Keratinocyte (primary cell): Measurements from ENCODE around the gene CDON. TPM values are rescaled to one million over a fixed set of nuclear protein-coding genes. Genes with fewer than 3 reads are reported as not detected.

Experiments used
- DNase-seq: peaks from one replicate; pipeline ENCODE4 v3.0.0-alpha.2; 2011; ENCODE audit warnings: low read depth, missing footprints, low spot score
- FAIRE-seq: peaks from 2 replicates; lab custom pipeline; 2011; peaks lifted over from hg19 to GRCh38; lab: Jason Lieb, UNC
- H2AFZ ChIP-seq: 2 replicates; pipeline ENCODE4 v1.6.0; 2012; ENCODE audit warnings: low read length, control low read depth, inconsistent platforms; ENCODE audit not compliant: control insufficient read depth
- H3K27ac ChIP-seq: 2 replicates; pipeline ENCODE4 v1.5.1; 2011; ENCODE audit warnings: low read length; ENCODE audit not compliant: control insufficient read depth, insufficient read depth
- H3K27me3 ChIP-seq: 3 replicates; pipeline ENCODE4 v1.6.0; 2011; ENCODE audit warnings: low read length; ENCODE audit not compliant: control insufficient read depth, insufficient read depth; ENCODE audit errors: extremely low read depth
- H3K36me3 ChIP-seq, 2 experiments: 2 replicates in 1 of 2; 3 replicates in 1 of 2; pipeline ENCODE4 v1.5.1; 2011; ENCODE audit warnings: low read length in 2 of 2, mild to moderate bottlenecking in 1 of 2; ENCODE audit not compliant: control insufficient read depth in 2 of 2, insufficient read depth in 2 of 2; ENCODE audit errors: extremely low read depth in 1 of 2
- H3K4me1 ChIP-seq: 3 replicates; pipeline ENCODE4 v1.5.1; 2011; ENCODE audit warnings: low read length; ENCODE audit not compliant: control insufficient read depth, insufficient read depth; ENCODE audit errors: extremely low read depth
- H3K4me2 ChIP-seq: 3 replicates; pipeline ENCODE4 v1.6.0; 2011; ENCODE audit warnings: low read depth, low read length; ENCODE audit not compliant: control insufficient read depth, insufficient read depth; ENCODE audit errors: extremely low read depth
- H3K4me3 ChIP-seq, 3 experiments: fragments of 200-600 bp in 1 of 3; sonication (generic) in 1 of 3; 2 replicates in 2 of 3; 3 replicates in 1 of 3; pipeline ENCODE4 v1.5.1; 2011 to 2016; ENCODE audit warnings: low read length in 3 of 3, mild to moderate bottlenecking in 3 of 3, control low read depth in 2 of 3, inconsistent platforms in 1 of 3, low read depth in 1 of 3, mixed read lengths in 1 of 3, mixed run types in 1 of 3, moderate library complexity in 1 of 3; ENCODE audit not compliant: control insufficient read depth in 2 of 3, insufficient read depth in 2 of 3; ENCODE audit errors: extremely low read depth in 1 of 3
- H3K79me2 ChIP-seq: 2 replicates; pipeline ENCODE4 v1.6.0; 2012; ENCODE audit warnings: low read length; ENCODE audit not compliant: control insufficient read depth, insufficient read depth
- H3K9ac ChIP-seq: 3 replicates; pipeline ENCODE4 v1.6.0; 2011; ENCODE audit warnings: low read length; ENCODE audit not compliant: control insufficient read depth, insufficient read depth; ENCODE audit errors: extremely low read depth
- H3K9me1 ChIP-seq: 3 replicates; pipeline ENCODE4 v1.6.0; 2011; ENCODE audit warnings: low read length; ENCODE audit not compliant: control insufficient read depth, insufficient read depth; ENCODE audit errors: extremely low read depth
- H3K9me3 ChIP-seq: 2 replicates; pipeline ENCODE4 v1.5.1; 2012; ENCODE audit warnings: low read depth, low read length; ENCODE audit not compliant: control insufficient read depth
- H4K20me1 ChIP-seq: 3 replicates; pipeline ENCODE4 v1.6.0; 2011; ENCODE audit warnings: low read length; ENCODE audit not compliant: control insufficient read depth, insufficient read depth; ENCODE audit errors: extremely low read depth
- EZH2 ChIP-seq: IDR thresholded peaks from one replicate; pipeline ENCODE4 v1.6.1; 2012; ENCODE audit warnings: inconsistent platforms, mild to moderate bottlenecking, low read length, moderate library complexity
- dilution Hi-C: fragments of 300-500 bp; cut with MboI; formaldehyde crosslinking; loops from one replicate; pipeline ENCODE4 v1.7.0; 2020; ENCODE audit warnings: low sequenced_read_pairs; ENCODE audit not compliant: extremely low pct_ligation_motif_present
- polyA plus RNA-seq, 5 experiments: library from polyadenylated mRNA; depleted of rRNA in 3 of 5; stranded (reverse) in 3 of 5; stranded (forward) in 1 of 5; unstranded in 1 of 5; fragments of >200 nt; gene quantifications; 1 replicate in 1 of 5; 2 replicates in 3 of 5; 3 replicates in 1 of 5; pipeline versions ENCODE4 v1.2.1 to v1.2.3, GENCODE V29; 2011 to 2012; ENCODE audit warnings: missing spikeins in 2 of 5, low read depth in 1 of 5, low replicate concordance in 1 of 5
- TF ChIP-seq, protein P1 (sequence below), 3 experiments: IDR thresholded peaks in 1 of 3; conservative IDR thresholded peaks in 1 of 3; optimal IDR thresholded peaks in 1 of 3; 2 replicates in 2 of 3; 3 replicates in 1 of 3; pipeline versions ENCODE3 to v1.5.1; 2011; ENCODE audit warnings: low read length in 3 of 3, mild to moderate bottlenecking in 3 of 3, moderate library complexity in 2 of 3, control low read depth in 1 of 3, inconsistent platforms in 1 of 3; ENCODE audit not compliant: insufficient read depth in 2 of 3; ENCODE audit errors: extremely low read depth in 1 of 3

Gene CDON
- polyA plus RNA-seq, 1 donor (not counting 4 experiments of a cell fraction or from before 2014, with no cell fraction given) = 1.0 TPM

DNA sequence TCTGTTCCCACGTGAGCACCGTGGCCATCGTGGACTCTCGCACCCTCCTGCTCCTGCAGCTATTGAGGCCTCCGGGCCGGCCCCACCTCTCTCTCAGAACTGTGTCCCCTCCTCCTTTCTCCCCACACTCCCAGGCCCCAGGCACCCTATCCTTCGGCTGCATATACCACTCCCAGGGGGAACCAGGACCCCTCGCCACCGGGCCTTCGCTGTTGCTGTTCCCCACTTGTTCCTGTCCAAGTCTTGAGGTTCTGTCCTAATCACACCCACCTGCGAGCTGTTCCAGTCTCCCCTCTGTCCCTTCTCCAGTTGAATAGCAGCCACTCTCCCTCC, 43.0 kb upstream of the CDON start:
- Histone ChIP-seq H3K27me3 (no peaks in the 10 kb centered on the region), H3K4me2 (no peak overlapping the region), H3K9me1 (no peaks in the 10 kb centered on the region), H3K27ac (no peak overlapping the region), H3K4me1 (no peaks in the 10 kb centered on the region), H3K9ac (no peak overlapping the region), H3K9me3 (no peaks in the 10 kb centered on the region), H4K20me1 (no peaks in the 10 kb centered on the region), H3K36me3 (no peaks in the 10 kb centered on the region), H3K79me2 (no peaks in the 10 kb centered on the region), H3K4me3 (no peak overlapping the region), H2AFZ (no peak overlapping the region)
- dilution Hi-C loops = no loop called here
- TF ChIP-seq, protein P1, sequence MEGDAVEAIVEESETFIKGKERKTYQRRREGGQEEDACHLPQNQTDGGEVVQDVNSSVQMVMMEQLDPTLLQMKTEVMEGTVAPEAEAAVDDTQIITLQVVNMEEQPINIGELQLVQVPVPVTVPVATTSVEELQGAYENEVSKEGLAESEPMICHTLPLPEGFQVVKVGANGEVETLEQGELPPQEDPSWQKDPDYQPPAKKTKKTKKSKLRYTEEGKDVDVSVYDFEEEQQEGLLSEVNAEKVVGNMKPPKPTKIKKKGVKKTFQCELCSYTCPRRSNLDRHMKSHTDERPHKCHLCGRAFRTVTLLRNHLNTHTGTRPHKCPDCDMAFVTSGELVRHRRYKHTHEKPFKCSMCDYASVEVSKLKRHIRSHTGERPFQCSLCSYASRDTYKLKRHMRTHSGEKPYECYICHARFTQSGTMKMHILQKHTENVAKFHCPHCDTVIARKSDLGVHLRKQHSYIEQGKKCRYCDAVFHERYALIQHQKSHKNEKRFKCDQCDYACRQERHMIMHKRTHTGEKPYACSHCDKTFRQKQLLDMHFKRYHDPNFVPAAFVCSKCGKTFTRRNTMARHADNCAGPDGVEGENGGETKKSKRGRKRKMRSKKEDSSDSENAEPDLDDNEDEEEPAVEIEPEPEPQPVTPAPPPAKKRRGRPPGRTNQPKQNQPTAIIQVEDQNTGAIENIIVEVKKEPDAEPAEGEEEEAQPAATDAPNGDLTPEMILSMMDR (optimal IDR thresholded peaks at IDR 0.05 in 1 of 3, IDR thresholded peaks at IDR 0.05 in 1 of 3, conservative IDR thresholded peaks at IDR 0.05 in 1 of 3; ENCODE audit: extremely low read depth in 1 of 3, insufficient read depth in 2 of 3, low read length in 3 of 3) = no peak
- TF ChIP-seq EZH2 = no peak
- FAIRE-seq (no peak), DNase-seq (no peak)

DNA sequence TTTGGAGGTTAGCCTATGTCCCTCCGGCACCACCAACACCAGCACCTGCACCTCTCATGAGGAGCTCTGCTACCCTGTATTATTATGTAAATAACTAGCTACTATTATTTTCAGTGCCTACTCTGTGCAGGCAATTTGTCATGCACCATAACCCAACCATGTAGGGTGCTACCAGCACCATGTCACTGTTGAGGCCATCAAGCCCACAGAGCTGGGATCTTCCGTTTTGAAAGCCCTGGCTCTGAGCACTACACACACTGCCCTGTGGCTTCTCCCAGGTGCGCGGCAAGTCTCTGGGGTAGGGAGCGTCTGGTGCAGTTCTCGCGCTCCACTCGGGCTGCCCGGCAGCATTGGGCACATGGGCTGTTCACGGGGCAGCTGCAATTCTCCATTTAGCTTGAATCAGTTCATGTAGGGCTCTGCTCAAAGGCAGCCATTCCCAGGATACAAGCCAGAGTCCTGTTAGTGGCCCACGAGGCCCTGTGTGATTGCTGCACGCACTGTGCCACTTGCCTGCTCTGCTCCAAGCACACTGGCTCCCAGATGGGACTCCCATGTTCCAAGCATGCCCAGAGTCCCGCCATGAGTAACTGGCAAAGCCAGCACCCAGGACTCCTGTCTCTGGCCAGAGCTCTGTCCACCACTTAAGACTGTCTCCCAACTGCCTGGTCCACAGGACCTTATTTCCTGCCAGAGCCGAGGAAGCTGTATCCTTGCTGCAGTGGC, 42.5 kb upstream of the CDON start:
- FAIRE-seq (no peak), DNase-seq (no peak)
- Histone ChIP-seq H2AFZ (no peak overlapping the region), H4K20me1 (no peaks in the 10 kb centered on the region), H3K27ac (no peak overlapping the region), H3K4me2 (no peak overlapping the region), H3K36me3 (no peaks in the 10 kb centered on the region), H3K9ac (no peak overlapping the region), H3K4me3 (no peak overlapping the region), H3K27me3 (no peaks in the 10 kb centered on the region), H3K9me1 (no peaks in the 10 kb centered on the region), H3K9me3 (no peaks in the 10 kb centered on the region), H3K79me2 (no peaks in the 10 kb centered on the region), H3K4me1 (no peaks in the 10 kb centered on the region)
- TF ChIP-seq EZH2 = no peak
- TF ChIP-seq, protein P1 (optimal IDR thresholded peaks at IDR 0.05 in 1 of 3, IDR thresholded peaks at IDR 0.05 in 1 of 3, conservative IDR thresholded peaks at IDR 0.05 in 1 of 3; ENCODE audit: extremely low read depth in 1 of 3, insufficient read depth in 2 of 3, low read length in 3 of 3) = no peak
- dilution Hi-C loops = no loop called here
